Neuron (in vitro differentiated cells): ENCODE measurements around the gene ENO1.

ENCODE experiments used
- H2AFZ ChIP-seq: one replicate; pipeline ENCODE4 v1.6.1; 2013; ENCODE audit warnings: low read depth, mild to moderate bottlenecking, inconsistent platforms, low read length, moderate library complexity
- H3K27me3 ChIP-seq: one replicate; pipeline ENCODE4 v1.6.1; 2013; ENCODE audit warnings: low read length; ENCODE audit not compliant: insufficient read depth
- H3K36me3 ChIP-seq: one replicate; pipeline ENCODE4 v1.6.1; 2013; ENCODE audit warnings: low read length; ENCODE audit not compliant: insufficient read depth
- H3K4me1 ChIP-seq: one replicate; pipeline ENCODE4 v1.6.1; 2013; ENCODE audit warnings: low read length; ENCODE audit not compliant: insufficient read depth
- H3K4me3 ChIP-seq: 2 replicates; pipeline ENCODE4 v1.5.1; 2013; ENCODE audit warnings: mild to moderate bottlenecking, low read length, moderate library complexity
- H3K9me3 ChIP-seq: one replicate; pipeline ENCODE4 v1.6.1; 2013; ENCODE audit warnings: low read length

The ENO1 gene

DNA sequence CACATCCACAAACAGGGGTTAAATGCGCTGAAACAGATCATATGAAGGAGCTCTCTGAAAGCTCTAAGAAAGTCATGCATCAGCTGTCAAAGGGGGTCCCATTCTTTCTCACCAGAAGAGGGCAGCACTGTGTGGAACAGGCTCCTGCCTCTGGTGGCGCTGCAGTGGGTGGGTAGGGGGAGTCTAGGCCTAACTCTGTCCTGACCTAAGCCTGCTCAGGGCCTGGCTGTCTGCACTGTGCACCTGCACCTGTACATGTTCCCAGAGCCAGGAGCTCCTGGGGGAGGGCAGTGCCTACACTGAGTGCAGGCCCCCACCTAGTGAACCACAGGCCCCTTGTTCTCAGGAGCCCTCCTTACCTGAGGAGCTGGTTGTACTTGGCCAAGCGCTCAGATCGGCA lies 16.0 kb downstream of the ENO1 start:
- Histone ChIP-seq H3K9me3 (no peaks in the 10 kb centered on the region), H3K4me1 (peaks cover 18% of the 10 kb centered on the region), H3K27me3 (no peaks in the 10 kb centered on the region), H3K36me3 (peaks cover 73% of the 10 kb centered on the region), H3K4me3 (no peak overlapping the region), H2AFZ (no peak overlapping the region)

DNA sequence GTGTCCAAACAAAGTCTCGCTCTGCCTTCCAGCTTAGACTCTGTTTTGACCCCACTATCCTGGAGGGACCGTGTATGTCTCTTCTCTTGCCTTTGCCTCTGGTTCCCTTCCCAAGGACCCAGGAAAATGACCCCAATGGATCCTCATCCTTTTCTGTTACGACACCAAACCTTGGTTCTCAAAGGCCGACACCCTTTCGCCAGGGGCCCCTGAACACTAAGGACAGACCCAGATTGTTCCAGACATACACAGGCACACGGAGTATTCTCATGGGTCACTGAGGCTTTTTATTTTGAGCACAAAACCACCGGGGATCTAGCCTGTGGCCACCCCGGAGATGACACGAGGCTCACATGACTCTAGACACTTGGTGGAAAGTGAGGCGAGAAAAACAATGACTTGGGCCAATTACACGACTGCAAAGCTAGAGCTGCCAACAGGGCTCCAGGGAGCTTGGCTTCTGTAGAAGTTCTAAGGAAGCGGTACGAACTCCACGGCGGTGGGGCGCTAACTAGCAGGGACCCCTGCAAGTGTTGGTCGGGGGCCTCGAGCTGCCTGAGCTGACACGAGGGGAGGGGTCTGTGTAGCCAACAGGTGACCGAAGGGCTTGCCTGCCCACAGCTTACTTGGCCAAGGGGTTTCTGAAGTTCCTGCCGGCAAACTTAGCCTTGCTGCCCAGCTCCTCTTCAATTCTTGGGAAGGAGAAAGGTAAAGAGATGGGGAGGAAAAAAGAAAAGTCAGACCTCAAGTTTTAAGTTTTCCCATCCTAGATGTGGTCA lies 17.6 kb downstream of the ENO1 start:
- Histone ChIP-seq H3K4me3 (no peak overlapping the region), H3K27me3 (no peaks in the 10 kb centered on the region), H3K36me3 (peaks cover 57% of the 10 kb centered on the region), H2AFZ (no peak overlapping the region), H3K9me3 (no peaks in the 10 kb centered on the region), H3K4me1 (peaks cover 27% of the 10 kb centered on the region)

DNA sequence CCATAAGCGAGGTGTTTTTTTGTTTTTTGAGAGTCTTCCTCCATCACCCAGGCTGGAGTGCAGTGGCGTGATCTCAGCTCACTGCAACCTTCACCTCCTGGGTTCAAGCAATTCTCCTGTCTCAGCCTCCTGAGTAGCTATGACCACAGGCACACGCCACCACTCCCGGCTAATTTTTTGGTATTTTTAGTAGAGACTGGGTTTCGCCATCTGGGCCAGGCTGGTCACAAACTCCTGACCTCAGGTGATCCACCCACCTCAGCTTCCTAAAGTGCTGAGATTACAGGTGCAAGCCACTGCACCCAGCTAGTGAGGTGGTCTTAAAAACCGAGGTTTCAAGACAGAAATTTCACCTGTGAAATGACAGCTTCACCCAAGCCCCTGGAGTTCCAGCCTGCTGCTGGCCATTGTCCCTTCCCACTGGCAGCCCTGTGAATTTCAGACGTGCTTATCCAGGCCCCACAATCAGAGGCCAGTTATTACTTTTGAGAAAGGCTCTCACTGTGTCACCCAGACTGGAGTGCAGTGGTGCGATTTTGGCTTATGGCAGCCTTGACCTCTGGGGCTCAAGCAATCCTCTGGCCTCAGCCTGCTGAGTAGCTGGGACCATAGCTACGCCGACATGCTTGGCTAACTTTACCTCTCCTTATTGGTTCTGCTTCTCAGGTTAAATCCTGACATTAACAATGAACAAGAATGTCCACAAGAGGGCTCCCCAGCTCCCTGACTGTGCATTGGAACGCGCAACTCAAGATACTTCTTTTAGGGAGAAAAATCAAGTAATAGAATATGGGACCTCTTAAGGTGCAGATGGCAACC lies 19.4 kb downstream of the ENO1 start:
- H2AFZ ChIP-seq = no peak overlapping the region
- no peak overlapping the region for H3K4me3 ChIP-seq
- H3K4me1 ChIP-seq = peaks cover 27% of the 10 kb centered on the region
- no peaks in the 10 kb centered on the region for H3K9me3 ChIP-seq
- H3K36me3 ChIP-seq = peaks cover 40% of the 10 kb centered on the region
- H3K27me3 ChIP-seq = no peaks in the 10 kb centered on the region

DNA sequence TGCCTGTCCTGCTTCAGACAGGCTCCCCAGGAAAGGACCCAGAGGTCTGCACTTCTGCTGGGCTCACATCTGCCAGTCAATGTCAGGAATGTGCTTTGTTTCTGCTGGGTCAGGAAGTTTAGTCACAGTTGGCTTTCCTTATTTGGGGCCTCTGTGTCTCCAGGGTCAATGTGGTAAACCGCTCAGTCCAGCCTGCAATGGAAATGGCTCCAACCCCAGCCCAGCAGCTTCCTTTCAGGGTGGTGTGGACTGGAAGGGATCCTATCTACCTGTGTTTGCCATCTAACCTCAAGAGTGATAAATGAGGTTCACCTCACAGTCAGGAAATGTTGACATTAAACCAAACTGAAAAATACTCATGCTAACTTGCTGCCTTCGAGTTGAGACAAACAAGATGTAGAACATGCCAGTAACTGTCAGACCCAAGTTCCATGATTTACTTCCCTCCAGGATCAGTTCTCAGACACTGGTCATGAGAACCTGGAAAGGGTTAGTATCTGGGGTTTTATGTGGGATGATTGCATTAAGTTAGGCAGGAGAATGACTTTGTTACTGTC lies 20.3 kb downstream of the ENO1 start:
- Histone ChIP-seq H3K27me3 (no peaks in the 10 kb centered on the region), H3K4me3 (no peak overlapping the region), H3K9me3 (no peaks in the 10 kb centered on the region), H3K4me1 (peaks cover 27% of the 10 kb centered on the region), H2AFZ (no peak overlapping the region), H3K36me3 (peaks cover 31% of the 10 kb centered on the region)

DNA sequence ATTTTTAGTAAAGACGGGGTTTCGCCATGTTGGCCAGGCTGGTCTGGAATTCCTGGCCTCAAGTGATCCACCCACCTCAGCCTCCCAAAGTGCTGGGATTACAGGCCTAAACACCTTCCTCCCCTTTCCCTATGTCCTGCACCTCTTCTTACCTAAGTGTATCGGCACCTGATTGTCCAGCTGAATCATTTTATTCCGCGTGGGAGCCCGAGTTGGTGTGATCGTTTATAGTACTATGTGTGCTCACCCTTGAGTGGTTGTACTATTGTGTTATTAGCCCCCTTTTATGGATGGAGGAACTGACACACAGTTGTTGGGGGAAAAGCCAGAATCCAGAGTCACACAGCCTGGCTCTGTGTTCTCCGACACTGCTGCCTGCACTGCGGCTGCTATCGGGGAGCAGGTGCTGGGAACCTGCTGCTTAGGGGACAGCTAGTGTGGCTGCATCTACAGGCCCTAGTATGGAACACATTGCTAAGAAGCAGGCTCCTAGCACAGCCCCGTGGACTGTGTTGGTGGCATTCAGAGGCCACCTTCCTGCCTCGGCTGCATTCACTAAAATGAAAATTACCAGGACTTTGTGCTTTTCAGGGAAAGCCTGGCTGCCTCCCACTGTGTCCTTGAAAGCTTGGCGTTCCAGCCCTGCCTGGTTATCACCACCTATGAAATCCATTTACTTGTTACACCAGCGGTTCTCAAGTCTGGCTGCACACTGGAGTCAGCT lies 21.6 kb downstream of the ENO1 start:
- no peaks in the 10 kb centered on the region for H3K27me3 ChIP-seq
- no peaks in the 10 kb centered on the region for H3K9me3 ChIP-seq
- peaks cover 27% of the 10 kb centered on the region for H3K4me1 ChIP-seq
- H3K36me3 ChIP-seq = peaks cover 20% of the 10 kb centered on the region
- no peak overlapping the region for H2AFZ ChIP-seq
- H3K4me3 ChIP-seq = no peak overlapping the region

DNA sequence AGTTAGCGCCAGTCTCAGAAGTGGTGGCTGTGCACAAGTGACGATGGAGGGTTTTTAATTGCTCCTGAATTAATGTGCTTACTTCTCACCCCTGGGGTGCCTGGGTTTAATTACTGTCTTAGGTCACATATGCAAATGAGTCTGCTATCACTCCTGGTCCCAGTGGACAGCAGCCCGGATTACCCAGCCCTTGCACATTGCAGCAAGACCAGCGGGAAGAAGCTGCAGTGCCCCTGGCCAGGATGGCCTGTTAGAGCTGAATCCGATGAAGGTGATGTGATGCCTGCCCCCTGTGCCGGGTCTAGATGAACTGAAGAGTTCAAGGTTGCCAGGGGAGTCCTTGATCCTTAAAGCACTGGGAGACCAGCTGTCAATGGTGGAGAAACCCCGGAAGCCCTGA lies 24.2 kb downstream of the ENO1 start:
- Histone ChIP-seq H3K27me3 (no peaks in the 10 kb centered on the region), H3K4me1 (peaks cover 26% of the 10 kb centered on the region), H3K9me3 (no peaks in the 10 kb centered on the region), H3K4me3 (no peak overlapping the region), H3K36me3 (peaks cover 2% of the 10 kb centered on the region), H2AFZ (no peak overlapping the region)

DNA sequence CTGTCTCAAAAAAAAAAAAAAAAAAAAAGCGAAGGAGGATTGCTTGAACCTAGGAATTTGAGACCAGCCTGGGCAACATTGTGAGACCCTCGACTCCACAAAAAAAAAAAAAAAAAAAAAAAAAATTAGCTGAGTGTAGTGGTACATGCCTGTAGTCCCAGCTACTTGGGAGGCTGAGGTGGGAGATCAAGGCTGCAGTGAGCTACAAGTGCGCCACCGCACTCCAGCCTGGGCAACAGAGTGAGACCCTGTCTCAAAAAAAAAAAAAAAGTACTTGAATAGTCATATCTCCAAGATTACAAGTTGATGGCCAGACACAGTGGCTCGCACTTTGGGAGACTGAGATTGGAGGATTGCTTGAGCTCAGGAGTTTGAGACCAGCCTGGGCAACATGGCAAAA lies 27.4 kb downstream of the ENO1 start:
- Histone ChIP-seq H3K36me3 (no peaks in the 10 kb centered on the region), H2AFZ (no peak overlapping the region), H3K4me1 (no peaks in the 10 kb centered on the region), H3K9me3 (no peaks in the 10 kb centered on the region), H3K4me3 (no peak overlapping the region), H3K27me3 (no peaks in the 10 kb centered on the region)

DNA sequence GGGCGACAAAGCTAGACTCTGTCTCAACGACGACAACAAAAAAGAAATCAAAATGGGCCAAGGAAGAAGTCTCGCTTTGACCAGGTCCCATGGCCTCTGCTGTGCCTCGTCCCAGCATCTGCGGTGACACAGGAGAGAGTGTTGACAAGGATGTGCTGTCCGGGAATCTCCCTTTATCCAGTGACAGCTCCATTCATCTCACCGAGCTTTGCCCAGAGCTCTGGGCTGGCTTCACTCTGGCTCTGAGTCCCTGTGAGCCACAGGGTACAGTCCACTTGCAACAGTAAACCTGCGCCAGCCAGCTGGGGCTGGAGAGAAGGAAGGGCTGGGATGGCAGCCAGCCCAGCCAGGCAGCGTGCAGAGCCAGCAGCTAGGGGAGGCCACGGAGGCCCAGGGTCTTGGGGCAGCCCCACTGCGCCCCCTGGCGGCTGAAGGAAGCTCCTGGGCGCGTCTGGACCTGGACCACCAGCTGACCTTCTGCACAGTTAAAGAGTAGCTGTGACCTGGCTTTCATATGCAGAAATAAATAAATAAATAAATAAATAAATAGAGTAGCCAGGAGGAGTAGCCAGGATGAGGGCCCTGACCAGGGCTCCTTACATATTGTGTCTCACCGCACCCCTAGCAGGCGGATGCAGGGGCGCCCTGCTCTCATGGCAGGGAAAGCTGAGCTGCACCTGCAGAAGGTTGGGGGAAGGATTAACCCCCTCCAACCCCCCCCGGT lies 29.7 kb downstream of the ENO1 start:
- H3K4me3 ChIP-seq = no peak overlapping the region
- no peaks in the 10 kb centered on the region for H3K4me1 ChIP-seq
- H3K9me3 ChIP-seq = no peaks in the 10 kb centered on the region
- no peaks in the 10 kb centered on the region for H3K27me3 ChIP-seq
- H3K36me3 ChIP-seq = no peaks in the 10 kb centered on the region
- no peak overlapping the region for H2AFZ ChIP-seq

DNA sequence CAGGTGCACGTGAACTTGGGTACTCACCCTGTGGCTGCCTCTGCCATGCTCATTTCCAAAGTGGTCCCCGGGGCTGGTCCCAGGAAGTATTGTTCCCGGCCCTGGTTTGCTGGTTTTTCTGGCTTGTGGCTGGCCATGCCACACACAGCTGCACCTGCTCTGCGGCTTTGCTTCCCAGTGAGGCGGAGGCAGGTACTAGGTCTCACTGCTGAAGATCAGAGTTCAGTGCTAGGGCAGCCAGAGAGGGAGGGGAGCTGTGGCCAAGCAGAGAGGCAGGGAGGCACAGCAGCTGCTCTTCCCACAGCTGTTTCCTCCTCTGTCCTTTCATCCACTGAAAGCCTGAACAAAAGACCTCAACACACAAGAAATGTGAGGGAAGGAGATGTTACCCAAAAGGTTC lies 30.5 kb downstream of the ENO1 start:
- Histone ChIP-seq H3K4me3 (no peak overlapping the region), H3K27me3 (no peaks in the 10 kb centered on the region), H3K4me1 (no peaks in the 10 kb centered on the region), H3K36me3 (no peaks in the 10 kb centered on the region), H2AFZ (no peak overlapping the region), H3K9me3 (no peaks in the 10 kb centered on the region)

DNA sequence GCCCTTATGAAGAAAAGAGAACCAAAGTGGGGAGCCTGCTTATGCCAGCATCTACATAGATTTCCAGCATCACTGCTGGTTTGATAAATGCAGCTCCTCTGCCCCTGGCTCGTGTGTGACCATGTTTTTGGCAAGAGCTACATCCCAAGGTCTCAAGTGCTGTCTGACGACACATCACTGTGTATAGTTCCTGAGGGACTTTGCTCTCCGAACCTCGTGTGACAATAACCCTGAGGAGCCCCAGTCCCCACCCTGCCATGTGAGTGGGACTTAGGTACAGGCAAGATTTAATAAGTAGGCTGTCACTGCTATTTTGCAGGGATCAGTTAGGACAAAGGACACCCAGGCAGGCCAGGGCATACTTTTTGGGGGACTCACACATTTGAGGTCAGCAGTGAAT lies 32.2 kb downstream of the ENO1 start:
- Histone ChIP-seq H3K36me3 (no peaks in the 10 kb centered on the region), H2AFZ (no peak overlapping the region), H3K27me3 (no peaks in the 10 kb centered on the region), H3K4me1 (no peaks in the 10 kb centered on the region), H3K9me3 (no peaks in the 10 kb centered on the region), H3K4me3 (no peak overlapping the region)

DNA sequence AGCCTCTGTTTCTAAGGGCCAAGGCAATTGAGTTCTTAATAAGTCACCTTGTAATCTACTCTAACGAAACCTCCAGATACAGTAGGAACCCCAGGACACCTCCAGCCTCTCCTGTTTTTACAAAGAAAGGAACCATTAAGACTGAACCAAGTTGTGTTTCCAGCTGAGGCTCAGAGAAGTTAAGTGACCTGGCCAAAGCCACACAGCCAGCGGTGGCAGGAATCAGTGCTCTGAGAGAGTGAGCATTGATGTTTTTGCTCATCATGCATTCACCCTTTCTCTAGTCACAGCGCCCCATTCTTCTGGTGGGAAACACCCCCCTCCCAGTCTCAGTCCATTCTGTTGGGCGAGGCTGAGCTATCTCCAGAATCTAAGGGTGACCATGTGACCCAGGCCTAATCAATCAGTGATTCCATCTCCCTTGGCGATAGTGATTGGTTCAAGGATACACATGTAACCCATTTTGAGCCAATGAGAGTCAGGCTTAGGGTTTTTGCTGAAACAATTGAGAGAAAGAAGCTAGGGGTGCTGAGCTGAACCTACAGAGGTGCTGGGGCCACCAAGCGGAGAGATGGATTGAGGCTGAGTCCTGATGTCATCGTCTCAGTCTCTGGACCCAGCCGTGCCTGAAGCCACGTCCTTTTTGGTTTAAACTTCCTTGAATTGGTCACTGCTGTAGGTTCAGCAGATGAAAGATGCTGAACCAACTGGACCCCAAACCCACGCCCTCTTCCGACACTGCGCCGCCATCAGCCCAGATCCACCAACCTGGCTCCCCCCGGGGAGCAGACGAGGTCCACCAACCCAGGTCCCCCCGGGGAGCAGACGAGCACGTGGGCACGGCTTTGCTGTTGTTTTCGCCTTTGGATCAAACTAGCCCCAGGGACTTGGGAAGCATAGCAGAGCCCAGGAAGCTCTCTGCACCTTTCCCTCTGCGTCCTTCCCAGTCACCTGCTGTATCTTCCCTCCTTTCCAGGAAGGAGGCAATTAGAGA lies 33.1 kb downstream of the ENO1 start:
- Histone ChIP-seq H3K36me3 (no peaks in the 10 kb centered on the region), H3K27me3 (no peaks in the 10 kb centered on the region), H3K9me3 (no peaks in the 10 kb centered on the region), H2AFZ (no peak overlapping the region), H3K4me3 (no peak overlapping the region), H3K4me1 (no peaks in the 10 kb centered on the region)
